MM.1S (cell line): ENCODE data around the gene TAF11.

Experiments used
- CTCF ChIP-seq: fragments of 300-600 bp; sonication (generic); IDR thresholded peaks from 2 replicates; pipeline ENCODE4 v1.5.1; 2016; ENCODE audit warnings: antibody characterized with exemption, low read length, mixed read lengths
- EZH2 ChIP-seq: fragments of 300-600 bp; sonication (generic); optimal IDR thresholded peaks from 2 replicates; pipeline ENCODE3; 2017; ENCODE audit warnings: low read depth, mild to moderate bottlenecking, antibody characterized with exemption, low read length, mixed read lengths
- EZH2phosphoT487 ChIP-seq: fragments of 300-600 bp; sonication (generic); IDR thresholded peaks from 2 replicates; pipeline ENCODE4 v1.6.1; 2018; ENCODE audit warnings: antibody characterized with exemption, low read length

GRCh38 chr6:34872332-34872731 lies 15.5 kb downstream of the TAF11 start:
- TF ChIP-seq CTCF (no peak), EZH2 (no peak), EZH2phosphoT487 (no peak)
